GM18870 (cell line): Measurements from ENCODE around the gene ARHGEF16.

Experiments
- ATAC-seq: cut with Tn5 transposase; IDR thresholded peaks from one replicate; pipeline ENCODE4 v1.9.1; 2021; ENCODE audit warnings: moderate library complexity; ENCODE audit not compliant: unreplicated experiment

ARHGEF16 gene

GRCh38 chr1:3498986-3499385 is 44.5 kb downstream of the ARHGEF16 start:
- no peak for ATAC-seq

- ATAC-seq = no peak
These were observed 45.1 kb downstream of the ARHGEF16 start for GRCh38 chr1:3499611-3500010.

- ATAC-seq = no peak
These were observed 45.9 kb downstream of the ARHGEF16 start for GRCh38 chr1:3500265-3500835.

- ATAC-seq = no peak
These were observed 47.0 kb downstream of the ARHGEF16 start for GRCh38 chr1:3501437-3501836.

GRCh38 chr1:3501856-3502640 is 47.6 kb downstream of the ARHGEF16 start:
- no peak for ATAC-seq

GRCh38 chr1:3502641-3503524 is 48.4 kb downstream of the ARHGEF16 start:
- no peak for ATAC-seq

- no peak for ATAC-seq
These were observed 49.0 kb downstream of the ARHGEF16 start for GRCh38 chr1:3503525-3503886.

GRCh38 chr1:3504151-3504821 is 49.8 kb downstream of the ARHGEF16 start:
- no peak for ATAC-seq

GRCh38 chr1:3504822-3505153 is 50.3 kb downstream of the ARHGEF16 start:
- no peak for ATAC-seq

GRCh38 chr1:3505161-3505560 is 50.7 kb downstream of the ARHGEF16 start:
- ATAC-seq = no peak

GRCh38 chr1:3506041-3506440 is 51.6 kb downstream of the ARHGEF16 start:
- no peak for ATAC-seq

- no peak for ATAC-seq
These were observed 52.5 kb downstream of the ARHGEF16 start for GRCh38 chr1:3506943-3507342.

GRCh38 chr1:3507636-3508275 is 53.3 kb downstream of the ARHGEF16 start:
- no peak for ATAC-seq

- ATAC-seq = no peak
These were observed 54.4 kb downstream of the ARHGEF16 start for GRCh38 chr1:3508757-3509415.

- ATAC-seq = no peak
These were observed 55.3 kb downstream of the ARHGEF16 start for GRCh38 chr1:3509721-3510120.

GRCh38 chr1:3510136-3510955 is 55.9 kb downstream of the ARHGEF16 start:
- ATAC-seq = no peak

- ATAC-seq = no peak
These were observed 56.4 kb downstream of the ARHGEF16 start for GRCh38 chr1:3510956-3511250.

- no peak for ATAC-seq
These were observed 56.8 kb downstream of the ARHGEF16 start for GRCh38 chr1:3511306-3511705.

GRCh38 chr1:3511856-3512255 is 57.4 kb downstream of the ARHGEF16 start:
- no peak for ATAC-seq

- no peak for ATAC-seq
These were observed 59.9 kb downstream of the ARHGEF16 start for GRCh38 chr1:3514404-3514803.
